Skeletal muscle tissue (tissue), 4 donors: ENCODE measurements around the gene PGAP1. TPM values are rescaled to one million over a fixed set of nuclear protein-coding genes. Genes with fewer than 3 reads are reported as not detected.
A peak's percentile ranks its signal among the peaks of the same experiment; 100 is the strongest.

ENCODE experiments used
- H3K27ac ChIP-seq: one replicate; pipeline ENCODE4 v1.7.0; 2013; ENCODE audit warnings: mild to moderate bottlenecking, low read depth, low read length, inconsistent platforms
- H3K27me3 ChIP-seq, 3 donors: one replicate each; pipeline ENCODE4 v1.7.0; 2013; ENCODE audit warnings: low read length in 3 of 3; ENCODE audit not compliant: control insufficient read depth in 3 of 3, insufficient read depth in 3 of 3
- H3K36me3 ChIP-seq, 3 donors: one replicate each; pipeline ENCODE4 v1.7.0; 2013; ENCODE audit warnings: low read length in 3 of 3; ENCODE audit not compliant: control insufficient read depth in 3 of 3, insufficient read depth in 3 of 3
- H3K4me1 ChIP-seq, 3 donors: one replicate each; pipeline ENCODE4 v1.7.0; 2013; ENCODE audit warnings: low read length in 3 of 3, mild to moderate bottlenecking in 3 of 3; ENCODE audit not compliant: control insufficient read depth in 3 of 3, insufficient read depth in 3 of 3
- H3K4me3 ChIP-seq, 3 donors: one replicate each; pipeline ENCODE4 v1.7.0; 2013; ENCODE audit warnings: low read length in 3 of 3
- H3K9ac ChIP-seq, 3 donors: one replicate each; pipeline ENCODE4 v1.7.0; 2013; ENCODE audit warnings: low read length in 3 of 3, mild to moderate bottlenecking in 3 of 3, moderate library complexity in 2 of 3, low read depth in 1 of 3
- H3K9me3 ChIP-seq, 3 donors: one replicate each; pipeline ENCODE4 v1.7.0; 2013; ENCODE audit warnings: low read length in 3 of 3; ENCODE audit not compliant: control insufficient read depth in 3 of 3
- total RNA-seq: library from RNA; depleted of rRNA; stranded (reverse); fragments of >200 nt; gene quantifications from one replicate; pipeline ENCODE4 v1.2.3, GENCODE V29; 2014
- donor health status: Osteomylitis.

Gene PGAP1
- 24.0 TPM for total RNA-seq

GRCh38 chr2:196926562-196927375 lies at the start of gene PGAP1:
TSS of gene PGAP1 (minus strand) at chr2:196926707. CDS start at chr2:196926616, 91 bp downstream.
- Histone ChIP-seq H3K27me3 (no peaks in the 10 kb centered on the region), H3K4me1 (peaks cover 6 to 19% (median 9%) of the 10 kb centered on the region in 3 donors), H3K9me3 (no peaks in the 10 kb centered on the region), H3K4me3 (peak within 1 kb of the TSS; percentile 91 to 98 (median 94)), H3K36me3 (no peaks in the 10 kb centered on the region), H3K27ac (peak within 1 kb of the TSS; percentile 84), H3K9ac (peak within 1 kb of the TSS; percentile 88 to 94 (median 89))

GRCh38 chr2:196974970-196975369 lies 48.5 kb upstream of the PGAP1 start:
- Histone ChIP-seq H3K4me1 (no peaks in the 10 kb centered on the region), H3K27me3 (no peaks in the 10 kb centered on the region), H3K36me3 (no peaks in the 10 kb centered on the region), H3K9me3 (no peaks in the 10 kb centered on the region), H3K4me3 (no peak overlapping the region), H3K9ac (no peak overlapping the region), H3K27ac (no peak overlapping the region)

- H3K4me1 ChIP-seq: peaks cover 0 to 3% (median 3%) of the 10 kb centered on the region in 3 donors
- no peaks in the 10 kb centered on the region for H3K27me3 ChIP-seq
- H3K4me3 ChIP-seq: no peak overlapping the region
- no peaks in the 10 kb centered on the region for H3K36me3 ChIP-seq
- no peak overlapping the region for H3K9ac ChIP-seq
- H3K9me3 ChIP-seq: no peaks in the 10 kb centered on the region
- no peak overlapping the region for H3K27ac ChIP-seq
Observed at GRCh38 chr2:196971574-196972279, 45.2 kb upstream of the PGAP1 start.

- H3K27ac ChIP-seq: no peak overlapping the region
- H3K9me3 ChIP-seq: no peaks in the 10 kb centered on the region
- H3K4me1 ChIP-seq: peaks cover 0 to 3% (median 3%) of the 10 kb centered on the region in 3 donors
- no peak overlapping the region for H3K4me3 ChIP-seq
- H3K36me3 ChIP-seq: no peaks in the 10 kb centered on the region
- no peaks in the 10 kb centered on the region for H3K27me3 ChIP-seq
- H3K9ac ChIP-seq: no peak overlapping the region
Observed at GRCh38 chr2:196970099-196970498, 43.6 kb upstream of the PGAP1 start.

- no peak overlapping the region for H3K4me3 ChIP-seq
Observed at GRCh38 chr2:196968516-196968915, 42.0 kb upstream of the PGAP1 start.

GRCh38 chr2:196967775-196968174 lies 41.3 kb upstream of the PGAP1 start:
- H3K27me3 ChIP-seq: no peaks in the 10 kb centered on the region
- no peak overlapping the region for H3K9ac ChIP-seq
- H3K9me3 ChIP-seq: no peaks in the 10 kb centered on the region
- no peaks in the 10 kb centered on the region for H3K36me3 ChIP-seq
- H3K4me1 ChIP-seq: peaks cover 0 to 3% (median 3%) of the 10 kb centered on the region in 3 donors
- no peak overlapping the region for H3K4me3 ChIP-seq
- no peak overlapping the region for H3K27ac ChIP-seq

More at GRCh38 chr2:196968516-196968915, 42.0 kb upstream of the PGAP1 start:
- no peak overlapping the region for H3K27ac ChIP-seq
- H3K27me3 ChIP-seq: no peaks in the 10 kb centered on the region
- H3K9ac ChIP-seq: no peak overlapping the region
- no peaks in the 10 kb centered on the region for H3K36me3 ChIP-seq
- peaks cover 0 to 3% (median 3%) of the 10 kb centered on the region in 3 donors for H3K4me1 ChIP-seq
- H3K9me3 ChIP-seq: no peaks in the 10 kb centered on the region

GRCh38 chr2:196967116-196967515 lies 40.6 kb upstream of the PGAP1 start:
- no peak overlapping the region for H3K27ac ChIP-seq
- no peaks in the 10 kb centered on the region for H3K27me3 ChIP-seq
- peak overlapping the region; percentile 24 to 69 (median 29) for H3K4me3 ChIP-seq
- no peaks in the 10 kb centered on the region for H3K36me3 ChIP-seq
- no peaks in the 10 kb centered on the region for H3K9me3 ChIP-seq
- peaks cover 0 to 3% (median 3%) of the 10 kb centered on the region in 3 donors for H3K4me1 ChIP-seq
- peak overlapping the region; percentile 25 to 41 (median 33) for H3K9ac ChIP-seq

- Histone ChIP-seq H3K4me1 (peaks cover 0 to 3% (median 3%) of the 10 kb centered on the region in 3 donors), H3K27me3 (no peaks in the 10 kb centered on the region), H3K9ac (no peak overlapping the region), H3K27ac (no peak overlapping the region), H3K4me3 (no peak overlapping the region), H3K36me3 (no peaks in the 10 kb centered on the region), H3K9me3 (no peaks in the 10 kb centered on the region)
Observed at GRCh38 chr2:196966061-196966460, 39.6 kb upstream of the PGAP1 start.

GRCh38 chr2:196965651-196966050 lies 39.1 kb upstream of the PGAP1 start:
- no peak overlapping the region for H3K4me3 ChIP-seq
- H3K36me3 ChIP-seq: no peaks in the 10 kb centered on the region
- H3K27ac ChIP-seq: no peak overlapping the region
- peaks cover 0 to 3% (median 3%) of the 10 kb centered on the region in 3 donors for H3K4me1 ChIP-seq
- no peaks in the 10 kb centered on the region for H3K9me3 ChIP-seq
- H3K9ac ChIP-seq: no peak overlapping the region
- no peaks in the 10 kb centered on the region for H3K27me3 ChIP-seq

GRCh38 chr2:196963961-196964360 lies 37.5 kb upstream of the PGAP1 start:
- H3K27me3 ChIP-seq: no peaks in the 10 kb centered on the region
- H3K27ac ChIP-seq: no peak overlapping the region
- H3K9ac ChIP-seq: no peak overlapping the region
- no peak overlapping the region for H3K4me3 ChIP-seq
- H3K9me3 ChIP-seq: no peaks in the 10 kb centered on the region
- H3K36me3 ChIP-seq: no peaks in the 10 kb centered on the region
- H3K4me1 ChIP-seq: peaks cover 0 to 3% (median 3%) of the 10 kb centered on the region in 3 donors
